NB4 (cell line): ENCODE results near the gene AXDND1.

Experiments
- CTCF ChIP-seq: IDR thresholded peaks from one replicate; pipeline ENCODE4 v1.5.1; 2012; ENCODE audit warnings: low read depth, low read length
- MYC ChIP-seq: IDR thresholded peaks from 2 replicates; pipeline ENCODE4 v1.6.1; 2011; ENCODE audit warnings: low read depth, low read length

GRCh38 chr1:179545321-179545720 lies 179.6 kb downstream of the AXDND1 start:
- TF ChIP-seq MYC, result no peak
- no peak for TF ChIP-seq CTCF
